Ammon's horn (tissue), 1 donor: ENCODE data around the gene ARRDC2.
A peak's percentile ranks its signal among the peaks of the same experiment; 100 is the strongest.
"Not testable (repeated sequence)": the region's sequence is repeated elsewhere in the genome, so short reads cannot be mapped to it uniquely, and the experiment has no call there.

Source experiments
- DNase-seq: peaks from one replicate; pipeline ENCODE4 v3.0.0-alpha.2; 2016; ENCODE audit warnings: low spot score

ARRDC2 gene

GRCh38 chr19:18016209-18016910 is 8.4 kb downstream of the ARRDC2 start:
- DNase-seq: no peak

- DNase-seq: no peak
These were observed 9.5 kb downstream of the ARRDC2 start for GRCh38 chr19:18017275-18018083.

- peak; percentile 93 for DNase-seq
These were observed 12.5 kb downstream of the ARRDC2 start for GRCh38 chr19:18020212-18021085.

- peak; percentile 80 for DNase-seq
These were observed 13.3 kb downstream of the ARRDC2 start for GRCh38 chr19:18021121-18021755.

GRCh38 chr19:18023622-18024251 is 15.8 kb downstream of the ARRDC2 start:
- DNase-seq: peak; percentile 79

- DNase-seq: no peak
These were observed 19.2 kb downstream of the ARRDC2 start for GRCh38 chr19:18027151-18027550.

GRCh38 chr19:18029617-18030338 is 21.8 kb downstream of the ARRDC2 start:
- DNase-seq: peak; percentile 72

- DNase-seq: peak; percentile 42
These were observed 23.4 kb downstream of the ARRDC2 start for GRCh38 chr19:18031401-18031800.

GRCh38 chr19:18032102-18032501 is 24.1 kb downstream of the ARRDC2 start:
- DNase-seq: not testable (repeated sequence)

GRCh38 chr19:18041054-18041453 is 33.1 kb downstream of the ARRDC2 start:
- no peak for DNase-seq

- DNase-seq: no peak
These were observed 35.7 kb downstream of the ARRDC2 start for GRCh38 chr19:18043676-18044075.

GRCh38 chr19:18044825-18045304 is 36.9 kb downstream of the ARRDC2 start:
- peak; percentile 79 for DNase-seq

GRCh38 chr19:18045307-18046050 is 37.5 kb downstream of the ARRDC2 start:
- DNase-seq: no peak

GRCh38 chr19:18046059-18046718 is 38.2 kb downstream of the ARRDC2 start:
- no peak for DNase-seq

GRCh38 chr19:18049385-18049784 is 41.4 kb downstream of the ARRDC2 start:
- DNase-seq: peak; percentile 76

- no peak for DNase-seq
These were observed 43.9 kb downstream of the ARRDC2 start for GRCh38 chr19:18051887-18052286.

GRCh38 chr19:18053576-18054219 is 45.7 kb downstream of the ARRDC2 start:
- DNase-seq: no peak

- DNase-seq: no peak
These were observed 48.0 kb downstream of the ARRDC2 start for GRCh38 chr19:18055967-18056366.

GRCh38 chr19:18057557-18057956 is 49.6 kb downstream of the ARRDC2 start:
- DNase-seq: peak; percentile 87
